Osteoblast (primary cell): Measurements from ENCODE around the gene TDRD9. TPM values are rescaled to one million over a fixed set of nuclear protein-coding genes. Genes with fewer than 3 reads are reported as not detected.
"Not testable (repeated sequence)": the region's sequence is repeated elsewhere in the genome, so short reads cannot be mapped to it uniquely, and the experiment has no call there.

Source experiments
- DNase-seq: peaks from one replicate; pipeline ENCODE4 v3.0.0; 2011; ENCODE audit warnings: low spot score, mixed read lengths; ENCODE audit not compliant: insufficient read length; ENCODE audit errors: missing footprints
- H2AFZ ChIP-seq: 2 replicates; pipeline ENCODE4 v1.6.0; 2011; ENCODE audit warnings: mild to moderate bottlenecking, low read length
- H3K27ac ChIP-seq: 2 replicates; pipeline ENCODE4 v1.5.1; 2011; ENCODE audit warnings: mild to moderate bottlenecking, low read depth, low read length, moderate library complexity
- H3K27me3 ChIP-seq: 2 replicates; pipeline ENCODE4 v1.6.0; 2012; ENCODE audit warnings: mild to moderate bottlenecking, control low read depth, inconsistent platforms, low read length, moderate library complexity; ENCODE audit not compliant: insufficient read depth
- H3K36me3 ChIP-seq: 2 replicates; pipeline ENCODE4 v1.5.1; 2011; ENCODE audit warnings: mild to moderate bottlenecking, low read length, control low read depth, moderate library complexity; ENCODE audit not compliant: insufficient read depth
- H3K4me1 ChIP-seq: 2 replicates; pipeline ENCODE4 v1.5.1; 2011; ENCODE audit warnings: mild to moderate bottlenecking, low read length, control low read depth, moderate library complexity; ENCODE audit not compliant: insufficient read depth
- H3K4me2 ChIP-seq: 2 replicates; pipeline ENCODE4 v1.6.0; 2011; ENCODE audit warnings: mild to moderate bottlenecking, low read length; ENCODE audit not compliant: insufficient read depth
- H3K4me3 ChIP-seq: fragments of 200-600 bp; sonication (generic); 3 replicates; pipeline ENCODE4 v1.5.1; 2012; ENCODE audit warnings: mild to moderate bottlenecking, low read length, inconsistent platforms; ENCODE audit not compliant: insufficient read depth
- H3K79me2 ChIP-seq: 2 replicates; pipeline ENCODE4 v1.6.0; 2012; ENCODE audit warnings: mild to moderate bottlenecking, low read length, control low read depth, inconsistent platforms; ENCODE audit not compliant: insufficient read depth
- H3K9me3 ChIP-seq: 2 replicates; pipeline ENCODE4 v1.5.1; 2011; ENCODE audit warnings: low read depth, low read length, control low read depth
- H4K20me1 ChIP-seq: 2 replicates; pipeline ENCODE4 v1.6.0; 2012; ENCODE audit warnings: mild to moderate bottlenecking, low read length, control low read depth; ENCODE audit not compliant: insufficient read depth
- CTCF ChIP-seq: IDR thresholded peaks from 2 replicates; pipeline ENCODE4 v1.5.1; 2011; ENCODE audit warnings: mild to moderate bottlenecking, low read depth, low read length, moderate library complexity; ENCODE audit errors: extremely low read depth
- total RNA-seq: library from RNA; depleted of rRNA; stranded (reverse); fragments of >200 nt; gene quantifications from 2 replicates; pipeline ENCODE4 v1.2.3, GENCODE V29; 2012

Gene TDRD9
- total RNA-seq, 1 donor, result 1.1 TPM

GRCh38 chr14:103887170-103887501, 41.1 kb upstream of the TDRD9 start:
- Histone ChIP-seq H3K4me2 (no peak overlapping the region), H3K27me3 (peaks cover 6% of the 10 kb centered on the region), H3K27ac (no peak overlapping the region), H4K20me1 (no peaks in the 10 kb centered on the region), H3K79me2 (no peaks in the 10 kb centered on the region), H3K9me3 (no peaks in the 10 kb centered on the region), H3K4me3 (no peak overlapping the region), H3K36me3 (no peaks in the 10 kb centered on the region), H2AFZ (no peak overlapping the region), H3K4me1 (peaks cover 7% of the 10 kb centered on the region)
- TF ChIP-seq CTCF, result no peak
- peak; percentile 32 for DNase-seq

- peaks cover 7% of the 10 kb centered on the region for H3K4me1 ChIP-seq
- H4K20me1 ChIP-seq, result no peaks in the 10 kb centered on the region
- H3K9me3 ChIP-seq, result no peaks in the 10 kb centered on the region
- no peak overlapping the region for H3K4me3 ChIP-seq
- H3K27me3 ChIP-seq, result peaks cover 6% of the 10 kb centered on the region
- H3K4me2 ChIP-seq, result no peak overlapping the region
- DNase-seq, result peak; percentile 58
- H3K36me3 ChIP-seq, result no peaks in the 10 kb centered on the region
- no peak for TF ChIP-seq CTCF
- H3K79me2 ChIP-seq, result no peaks in the 10 kb centered on the region
- H3K27ac ChIP-seq, result no peak overlapping the region
- H2AFZ ChIP-seq, result no peak overlapping the region
Measured at GRCh38 chr14:103887557-103888115, 40.6 kb upstream of the TDRD9 start.

GRCh38 chr14:103889002-103889312, 39.3 kb upstream of the TDRD9 start:
- not testable (repeated sequence) for H3K27ac ChIP-seq, H3K4me3 ChIP-seq, H3K36me3 ChIP-seq, H3K79me2 ChIP-seq, H2AFZ ChIP-seq, H3K9me3 ChIP-seq, DNase-seq, H4K20me1 ChIP-seq, H3K4me1 ChIP-seq, H3K27me3 ChIP-seq
- H3K4me2 ChIP-seq, result peak overlapping the region; percentile 68

GRCh38 chr14:103889313-103890051, 38.8 kb upstream of the TDRD9 start:
- Histone ChIP-seq H4K20me1 (no peaks in the 10 kb centered on the region), H3K4me3 (peak overlapping the region; percentile 43), H3K4me2 (peak overlapping the region; percentile 68), H3K36me3 (no peaks in the 10 kb centered on the region), H3K79me2 (no peaks in the 10 kb centered on the region), H2AFZ (peak overlapping the region; percentile 62), H3K9me3 (no peaks in the 10 kb centered on the region), H3K4me1 (peaks cover 7% of the 10 kb centered on the region), H3K27me3 (peaks cover 6% of the 10 kb centered on the region), H3K27ac (no peak overlapping the region)
- peak; percentile 97 for DNase-seq
- no peak for TF ChIP-seq CTCF
